ENCODE measurements around the gene GORAB. TPM values are rescaled to one million over a fixed set of nuclear protein-coding genes. Genes with fewer than 3 reads are reported as not detected.

The GORAB gene
- total RNA-seq, 4 donors from 2014 or later, result 3.3 to 11.8 (median 5.7) TPM

DNA sequence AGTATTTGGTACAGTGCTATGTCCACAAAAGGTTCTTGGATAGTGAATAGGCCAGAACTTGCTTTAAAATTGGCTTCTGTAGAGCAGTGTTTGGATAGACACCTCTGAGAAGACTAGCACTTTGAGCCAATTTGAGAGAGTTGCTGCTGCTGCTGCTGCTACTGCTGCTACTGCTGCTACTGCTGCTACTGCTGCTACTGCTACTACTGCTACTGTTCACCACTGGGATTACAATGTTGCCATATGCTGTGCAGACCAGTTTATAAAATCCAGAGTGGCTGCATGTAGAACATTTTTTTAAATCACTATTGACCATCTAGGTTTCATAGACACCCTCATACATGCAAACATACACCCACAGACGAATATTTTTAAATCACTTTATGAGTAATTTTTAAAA is 15.3 kb downstream of the GORAB start:
- Histone ChIP-seq H3K36me3 (peaks cover 4 to 100% (median 16%) of the 10 kb centered on the region in 3 donors), H3K27me3 (no peaks in the 10 kb centered on the region), H3K27ac (no peak overlapping the region), H3K4me3 (no peak overlapping the region), H3K4me1 (no peaks in the 10 kb centered on the region), H3K9me3 (no peaks in the 10 kb centered on the region)
- WGBS, 2 donors, result 90 to 93% methylated on average over 1 of the region's 1 CpG
- intact Hi-C loops (cut with DNase I), result no loop called here
- no peak for DNase-seq
- no peak for TF ChIP-seq POLR2A (IDR thresholded peaks at IDR 0.05)
- TF ChIP-seq, protein P1, sequence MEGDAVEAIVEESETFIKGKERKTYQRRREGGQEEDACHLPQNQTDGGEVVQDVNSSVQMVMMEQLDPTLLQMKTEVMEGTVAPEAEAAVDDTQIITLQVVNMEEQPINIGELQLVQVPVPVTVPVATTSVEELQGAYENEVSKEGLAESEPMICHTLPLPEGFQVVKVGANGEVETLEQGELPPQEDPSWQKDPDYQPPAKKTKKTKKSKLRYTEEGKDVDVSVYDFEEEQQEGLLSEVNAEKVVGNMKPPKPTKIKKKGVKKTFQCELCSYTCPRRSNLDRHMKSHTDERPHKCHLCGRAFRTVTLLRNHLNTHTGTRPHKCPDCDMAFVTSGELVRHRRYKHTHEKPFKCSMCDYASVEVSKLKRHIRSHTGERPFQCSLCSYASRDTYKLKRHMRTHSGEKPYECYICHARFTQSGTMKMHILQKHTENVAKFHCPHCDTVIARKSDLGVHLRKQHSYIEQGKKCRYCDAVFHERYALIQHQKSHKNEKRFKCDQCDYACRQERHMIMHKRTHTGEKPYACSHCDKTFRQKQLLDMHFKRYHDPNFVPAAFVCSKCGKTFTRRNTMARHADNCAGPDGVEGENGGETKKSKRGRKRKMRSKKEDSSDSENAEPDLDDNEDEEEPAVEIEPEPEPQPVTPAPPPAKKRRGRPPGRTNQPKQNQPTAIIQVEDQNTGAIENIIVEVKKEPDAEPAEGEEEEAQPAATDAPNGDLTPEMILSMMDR (IDR thresholded peaks at IDR 0.05), result no peak

DNA sequence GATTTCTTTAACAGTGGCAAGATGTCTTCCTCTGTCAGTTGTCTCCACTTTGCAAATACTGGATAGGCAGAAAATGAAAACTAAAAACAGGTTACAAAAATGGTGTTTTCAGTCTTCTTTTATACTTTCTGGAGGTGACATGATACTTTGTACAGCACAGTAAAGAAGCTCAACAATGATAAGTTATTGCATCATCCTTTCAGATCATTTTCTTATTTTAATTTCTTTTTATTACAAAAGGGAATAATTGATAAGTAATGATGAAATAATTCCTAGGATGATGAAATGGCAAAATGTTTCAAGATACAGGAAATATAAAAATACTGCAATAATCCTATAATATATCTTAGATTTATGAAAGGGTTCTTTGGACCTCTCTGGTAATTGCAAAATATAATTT is 16.5 kb downstream of the GORAB start:
- Histone ChIP-seq H3K36me3 (peaks cover 4 to 99% (median 9%) of the 10 kb centered on the region in 3 donors), H3K4me1 (no peaks in the 10 kb centered on the region), H3K9me3 (no peaks in the 10 kb centered on the region), H3K27me3 (no peaks in the 10 kb centered on the region), H3K27ac (no peak overlapping the region), H3K4me3 (no peak overlapping the region)
- intact Hi-C loops (cut with DNase I), result no loop called here
- TF ChIP-seq, protein P1 (IDR thresholded peaks at IDR 0.05), result no peak
- no peak for TF ChIP-seq POLR2A (IDR thresholded peaks at IDR 0.05)
- no peak for DNase-seq

DNA sequence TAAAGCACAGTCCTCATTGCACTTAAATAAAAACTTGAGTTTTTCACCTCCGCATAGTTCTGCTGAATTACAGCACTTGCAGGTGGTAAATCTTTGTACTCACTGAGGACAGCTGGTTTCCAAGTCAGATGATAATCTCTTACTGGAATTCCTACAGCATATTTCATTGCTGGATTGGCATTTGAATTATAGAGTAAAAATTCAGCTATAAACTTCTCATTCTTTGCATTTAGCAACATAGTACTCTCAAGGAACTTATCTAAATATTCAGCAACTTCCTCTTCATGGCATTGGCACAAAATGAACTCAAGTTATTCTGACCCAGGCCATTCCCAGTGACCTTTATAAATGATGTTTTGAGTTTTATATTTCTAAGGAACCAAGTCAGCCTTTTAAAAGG is 23.4 kb downstream of the GORAB start:
- 95% methylated on average over 1 of the region's 1 CpG for WGBS, 2 donors
- Histone ChIP-seq H3K27ac (no peak overlapping the region), H3K9me3 (peaks cover 0 to 19% (median 0%) of the 10 kb centered on the region in 3 donors), H3K36me3 (peaks cover 4 to 39% (median 5%) of the 10 kb centered on the region in 3 donors), H3K4me1 (peaks cover 0 to 1% (median 0%) of the 10 kb centered on the region in 3 donors), H3K4me3 (no peak overlapping the region), H3K27me3 (peaks cover 0 to 31% (median 0%) of the 10 kb centered on the region in 4 donors)
- no peak for TF ChIP-seq POLR2A (IDR thresholded peaks at IDR 0.05)
- TF ChIP-seq, protein P1 (IDR thresholded peaks at IDR 0.05), result no peak
- DNase-seq, result no peak
- intact Hi-C loops (cut with DNase I), result no loop called here

DNA sequence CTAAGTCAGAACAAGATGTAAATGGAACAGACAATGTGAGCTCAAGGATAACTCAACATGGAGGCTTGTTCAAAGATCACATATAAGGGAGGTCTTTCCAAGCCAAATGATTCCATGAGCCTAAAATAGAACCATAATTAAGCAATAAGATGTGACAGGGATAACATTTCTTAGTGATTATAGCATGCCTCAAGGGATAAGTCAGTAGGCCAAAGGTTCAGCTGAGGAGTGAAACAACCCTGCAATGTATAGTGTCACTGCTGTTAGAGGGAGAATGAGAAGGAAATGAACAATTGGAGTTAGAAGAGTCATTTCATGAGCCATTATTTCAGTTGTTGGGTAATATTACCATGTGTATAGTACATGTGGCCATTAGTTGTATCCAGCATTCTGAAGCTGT is 25.0 kb downstream of the GORAB start:
- no peak overlapping the region for H3K4me3 ChIP-seq
- intact Hi-C loops (cut with DNase I), result no loop called here
- no peak for TF ChIP-seq POLR2A (IDR thresholded peaks at IDR 0.05)
- TF ChIP-seq, protein P1 (IDR thresholded peaks at IDR 0.05), result no peak
- peaks cover 3 to 24% (median 3%) of the 10 kb centered on the region in 3 donors for H3K36me3 ChIP-seq
- peaks cover 0 to 19% (median 0%) of the 10 kb centered on the region in 3 donors for H3K9me3 ChIP-seq
- peaks cover 0 to 15% (median 4%) of the 10 kb centered on the region in 3 donors for H3K4me1 ChIP-seq
- DNase-seq, result no peak
- no peak overlapping the region for H3K27ac ChIP-seq
- peaks cover 0 to 35% (median 0%) of the 10 kb centered on the region in 4 donors for H3K27me3 ChIP-seq

DNA sequence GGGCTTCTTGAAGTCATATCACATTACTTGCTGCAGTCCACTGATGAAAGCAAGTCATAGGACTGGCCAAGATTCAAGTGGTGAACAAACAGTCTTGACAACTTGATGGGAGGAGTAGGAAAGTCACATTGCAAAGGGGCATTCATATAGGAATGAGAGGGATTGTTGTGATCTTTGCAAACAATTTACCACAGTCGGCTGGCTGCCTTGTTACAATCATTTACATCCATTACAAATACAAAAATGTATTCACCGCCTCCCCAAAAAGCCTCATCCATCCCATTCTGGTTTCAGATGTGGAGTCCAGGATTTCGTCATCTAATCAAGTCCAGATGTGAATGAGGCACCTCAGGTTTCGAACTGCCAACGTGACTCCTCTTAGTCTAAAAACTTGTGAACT is 26.8 kb downstream of the GORAB start:
- WGBS, 2 donors, result 80 to 89% methylated on average over 5 of the region's 5 CpGs
- peaks cover 0 to 52% (median 0%) of the 10 kb centered on the region in 4 donors for H3K27me3 ChIP-seq
- no peak for DNase-seq

More for the DNA sequence above, 26.8 kb downstream of the GORAB start:
- Histone ChIP-seq H3K27ac (no peak overlapping the region), H3K9me3 (peaks cover 0 to 19% (median 0%) of the 10 kb centered on the region in 3 donors), H3K36me3 (peaks cover 0 to 7% (median 0%) of the 10 kb centered on the region in 3 donors), H3K4me1 (peaks cover 11 to 33% (median 20%) of the 10 kb centered on the region in 3 donors), H3K4me3 (no peak overlapping the region)
- intact Hi-C loops (cut with DNase I), result no loop called here
- TF ChIP-seq, protein P1 (IDR thresholded peaks at IDR 0.05), result no peak
- TF ChIP-seq POLR2A (IDR thresholded peaks at IDR 0.05), result no peak

Data from esophagus squamous epithelium (tissue), 5 donors.